Activated T-cell treated with anti-CD3 and anti-CD28 coated beads, Interleukin-2, amount 50 U/mL, for 4 hours (primary cell): ENCODE measurements around the gene VGLL2. TPM values are rescaled to one million over a fixed set of nuclear protein-coding genes. Genes with fewer than 3 reads are reported as not detected.

Source experiments
- total RNA-seq, 3 donors: library from RNA; stranded (reverse); gene quantifications; one replicate each; pipeline ENCODE4 v1.2.1, GENCODE V29; 2021

Gene VGLL2
- total RNA-seq, 3 donors from 2014 or later: not detected

Other genes starting within 250 kb of the VGLL2 start
- gene ROS1, start 160.4 kb downstream of the VGLL2 start, total RNA-seq: under 1 TPM in 2 of 3 donors, not detected in 1; 0.03 TPM
- gene DCBLD1, start 217.1 kb downstream of the VGLL2 start, total RNA-seq: 1 to 10 TPM; 1.5 to 1.9 (median 1.5) TPM